Vagina (tissue), 2 donors: Measurements from ENCODE around the gene DRD1.

ENCODE experiments used
- POLR2A ChIP-seq, 2 donors: fragments of 450-650 bp; IDR thresholded peaks; one replicate each; pipeline ENCODE4 v1.6.1; 2017; ENCODE audit warnings: antibody characterized with exemption in 2 of 2, mild to moderate bottlenecking in 2 of 2, moderate library complexity in 2 of 2
- POLR2AphosphoS5 ChIP-seq, 2 donors: sonication (generic); formaldehyde crosslinking; IDR thresholded peaks; one replicate each; pipeline ENCODE4 v1.9.0; 2017; ENCODE audit warnings: antibody characterized with exemption in 2 of 2, mild to moderate bottlenecking in 2 of 2, low read depth in 1 of 2; ENCODE audit not compliant: insufficient read depth in 1 of 2
- TF ChIP-seq, protein P1 (sequence below), 3 experiments: fragments of 450-650 bp in 2 of 3; fragments of 200-600 bp in 1 of 3; sonication (generic) in 1 of 3; IDR thresholded peaks; one replicate each; pipeline ENCODE4 v1.5.1; 2017 to 2019; ENCODE audit warnings: antibody characterized with exemption in 3 of 3, mild to moderate bottlenecking in 2 of 3, moderate library complexity in 2 of 3

DNA sequence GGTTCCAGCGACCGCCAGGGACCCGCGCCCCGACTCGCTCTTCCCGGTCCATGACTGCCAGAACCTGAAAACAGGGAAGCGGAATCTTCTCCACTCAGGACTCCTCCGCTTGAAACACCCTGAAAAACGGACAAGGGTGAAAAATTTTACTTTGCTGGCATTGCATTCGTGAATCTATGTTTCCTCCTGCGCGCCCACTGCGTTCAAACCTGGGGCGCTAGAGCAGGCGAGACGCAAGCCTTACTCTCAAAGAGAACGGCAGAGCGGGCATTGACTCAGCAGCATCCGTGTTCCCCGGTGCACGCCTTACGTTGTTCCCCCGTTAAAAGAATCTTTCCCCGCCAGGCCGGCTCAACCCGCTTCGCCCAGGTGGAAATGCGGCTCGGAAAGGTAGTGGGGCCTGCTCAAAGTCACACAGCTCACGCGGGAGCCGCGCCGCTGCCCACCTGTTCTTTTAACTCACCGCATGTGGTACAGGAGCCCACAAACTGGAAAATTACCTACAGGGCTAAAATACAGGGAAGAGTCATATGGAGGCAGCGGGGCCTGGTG lies 999 bp upstream of the DRD1 start:
- TF ChIP-seq, protein P1, sequence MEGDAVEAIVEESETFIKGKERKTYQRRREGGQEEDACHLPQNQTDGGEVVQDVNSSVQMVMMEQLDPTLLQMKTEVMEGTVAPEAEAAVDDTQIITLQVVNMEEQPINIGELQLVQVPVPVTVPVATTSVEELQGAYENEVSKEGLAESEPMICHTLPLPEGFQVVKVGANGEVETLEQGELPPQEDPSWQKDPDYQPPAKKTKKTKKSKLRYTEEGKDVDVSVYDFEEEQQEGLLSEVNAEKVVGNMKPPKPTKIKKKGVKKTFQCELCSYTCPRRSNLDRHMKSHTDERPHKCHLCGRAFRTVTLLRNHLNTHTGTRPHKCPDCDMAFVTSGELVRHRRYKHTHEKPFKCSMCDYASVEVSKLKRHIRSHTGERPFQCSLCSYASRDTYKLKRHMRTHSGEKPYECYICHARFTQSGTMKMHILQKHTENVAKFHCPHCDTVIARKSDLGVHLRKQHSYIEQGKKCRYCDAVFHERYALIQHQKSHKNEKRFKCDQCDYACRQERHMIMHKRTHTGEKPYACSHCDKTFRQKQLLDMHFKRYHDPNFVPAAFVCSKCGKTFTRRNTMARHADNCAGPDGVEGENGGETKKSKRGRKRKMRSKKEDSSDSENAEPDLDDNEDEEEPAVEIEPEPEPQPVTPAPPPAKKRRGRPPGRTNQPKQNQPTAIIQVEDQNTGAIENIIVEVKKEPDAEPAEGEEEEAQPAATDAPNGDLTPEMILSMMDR (IDR thresholded peaks at IDR 0.05), result peak in 1 of 3 experiments; percentile 12
- no peak for TF ChIP-seq POLR2A (IDR thresholded peaks at IDR 0.05)
- TF ChIP-seq POLR2AphosphoS5 (IDR thresholded peaks at IDR 0.05; ENCODE audit: insufficient read depth in 1 of 2, low read depth in 1 of 2), result no peak
